Stimulated activated memory B cell treated with anti-CD40 and anti-IgM and Interleukin-4, amounts not matched to agents 10 μg/mL and 1 μg/mL and 100 μg/mL, for 72 hours (primary cell): ENCODE measurements around the gene FBLN1.
A peak's percentile ranks its signal among the peaks of the same experiment; 100 is the strongest.

Experiments
- ATAC-seq: fragments of 150-1000 bp; cut with Tn5 transposase; 2 replicates; pipeline ENCODE4 v1.10.0; 2021
- H3K27ac Mint-ChIP-seq: one replicate; pipeline ENCODE4 v1.8.0; 2022; ENCODE audit warnings: mild to moderate bottlenecking, mixed read lengths
- H3K27me3 Mint-ChIP-seq: one replicate; pipeline ENCODE4 v1.8.0; 2022; ENCODE audit warnings: mixed read lengths
- H3K36me3 Mint-ChIP-seq: one replicate; pipeline ENCODE4 v1.8.0; 2022; ENCODE audit warnings: mixed read lengths
- H3K4me1 Mint-ChIP-seq: one replicate; pipeline ENCODE4 v1.8.0; 2022; ENCODE audit warnings: mixed read lengths
- H3K4me3 Mint-ChIP-seq: one replicate; pipeline ENCODE4 v1.8.0; 2022; ENCODE audit warnings: mild to moderate bottlenecking, moderate library complexity, mixed read lengths
- H3K9me3 Mint-ChIP-seq: one replicate; pipeline ENCODE4 v1.8.0; 2022; ENCODE audit warnings: mixed read lengths

FBLN1 gene

GRCh38 chr22:45506816-45507360 is 4.2 kb downstream of the FBLN1 start:
- Mint-ChIP-seq H3K4me3 (no peak overlapping the region), H3K27me3 (peaks cover 73% of the 10 kb centered on the region), H3K9me3 (no peaks in the 10 kb centered on the region), H3K4me1 (peaks cover 12% of the 10 kb centered on the region), H3K36me3 (no peaks in the 10 kb centered on the region), H3K27ac (no peak overlapping the region)
- no peak for ATAC-seq

GRCh38 chr22:45507798-45508197 is 5.1 kb downstream of the FBLN1 start:
- H3K27me3 Mint-ChIP-seq, result peaks cover 70% of the 10 kb centered on the region
- H3K36me3 Mint-ChIP-seq, result no peaks in the 10 kb centered on the region
- no peak overlapping the region for H3K4me3 Mint-ChIP-seq
- ATAC-seq, result no peak
- no peak overlapping the region for H3K27ac Mint-ChIP-seq
- peaks cover 12% of the 10 kb centered on the region for H3K4me1 Mint-ChIP-seq
- H3K9me3 Mint-ChIP-seq, result no peaks in the 10 kb centered on the region

- Mint-ChIP-seq H3K9me3 (no peaks in the 10 kb centered on the region), H3K4me3 (no peak overlapping the region), H3K4me1 (peaks cover 6% of the 10 kb centered on the region), H3K36me3 (no peaks in the 10 kb centered on the region), H3K27ac (no peak overlapping the region), H3K27me3 (peaks cover 63% of the 10 kb centered on the region)
- no peak for ATAC-seq
These were observed 6.1 kb downstream of the FBLN1 start for GRCh38 chr22:45508814-45509213.

GRCh38 chr22:45510376-45511232 is 7.9 kb downstream of the FBLN1 start:
- ATAC-seq, result no peak
- H3K27ac Mint-ChIP-seq, result no peak overlapping the region
- H3K4me3 Mint-ChIP-seq, result no peak overlapping the region
- H3K9me3 Mint-ChIP-seq, result no peaks in the 10 kb centered on the region
- H3K36me3 Mint-ChIP-seq, result no peaks in the 10 kb centered on the region
- no peaks in the 10 kb centered on the region for H3K4me1 Mint-ChIP-seq
- H3K27me3 Mint-ChIP-seq, result peaks cover 60% of the 10 kb centered on the region

GRCh38 chr22:45511847-45512261 is 9.2 kb downstream of the FBLN1 start:
- ATAC-seq, result no peak
- H3K36me3 Mint-ChIP-seq, result no peaks in the 10 kb centered on the region
- H3K27me3 Mint-ChIP-seq, result peaks cover 60% of the 10 kb centered on the region
- H3K4me3 Mint-ChIP-seq, result no peak overlapping the region
- no peak overlapping the region for H3K27ac Mint-ChIP-seq
- no peaks in the 10 kb centered on the region for H3K9me3 Mint-ChIP-seq
- H3K4me1 Mint-ChIP-seq, result no peaks in the 10 kb centered on the region

- Mint-ChIP-seq H3K9me3 (no peaks in the 10 kb centered on the region), H3K27me3 (peaks cover 60% of the 10 kb centered on the region), H3K27ac (no peak overlapping the region), H3K4me1 (no peaks in the 10 kb centered on the region), H3K4me3 (no peak overlapping the region), H3K36me3 (no peaks in the 10 kb centered on the region)
- no peak for ATAC-seq
These were observed 9.7 kb downstream of the FBLN1 start for GRCh38 chr22:45512363-45512762.

GRCh38 chr22:45515676-45516075 is 13.0 kb downstream of the FBLN1 start:
- no peaks in the 10 kb centered on the region for H3K36me3 Mint-ChIP-seq
- H3K27me3 Mint-ChIP-seq, result peaks cover 47% of the 10 kb centered on the region
- no peak overlapping the region for H3K4me3 Mint-ChIP-seq
- H3K27ac Mint-ChIP-seq, result no peak overlapping the region
- no peaks in the 10 kb centered on the region for H3K4me1 Mint-ChIP-seq
- no peak for ATAC-seq
- no peaks in the 10 kb centered on the region for H3K9me3 Mint-ChIP-seq

GRCh38 chr22:45516163-45516562 is 13.5 kb downstream of the FBLN1 start:
- no peaks in the 10 kb centered on the region for H3K36me3 Mint-ChIP-seq
- H3K9me3 Mint-ChIP-seq, result no peaks in the 10 kb centered on the region
- H3K4me3 Mint-ChIP-seq, result no peak overlapping the region
- H3K27me3 Mint-ChIP-seq, result peaks cover 42% of the 10 kb centered on the region
- no peaks in the 10 kb centered on the region for H3K4me1 Mint-ChIP-seq
- H3K27ac Mint-ChIP-seq, result no peak overlapping the region
- ATAC-seq, result peak; percentile 5

- Mint-ChIP-seq H3K27ac (no peak overlapping the region), H3K9me3 (no peaks in the 10 kb centered on the region), H3K36me3 (no peaks in the 10 kb centered on the region), H3K27me3 (peaks cover 39% of the 10 kb centered on the region), H3K4me3 (no peak overlapping the region), H3K4me1 (no peaks in the 10 kb centered on the region)
- no peak for ATAC-seq
These were observed 14.4 kb downstream of the FBLN1 start for GRCh38 chr22:45516923-45517675.

- Mint-ChIP-seq H3K4me1 (no peaks in the 10 kb centered on the region), H3K9me3 (no peaks in the 10 kb centered on the region), H3K27ac (no peak overlapping the region), H3K36me3 (no peaks in the 10 kb centered on the region), H3K27me3 (peaks cover 48% of the 10 kb centered on the region), H3K4me3 (no peak overlapping the region)
- ATAC-seq, result no peak
These were observed 15.5 kb downstream of the FBLN1 start for GRCh38 chr22:45518136-45518535.

- Mint-ChIP-seq H3K4me3 (no peak overlapping the region), H3K27me3 (peaks cover 52% of the 10 kb centered on the region), H3K9me3 (no peaks in the 10 kb centered on the region)
These were observed 15.9 kb downstream of the FBLN1 start for GRCh38 chr22:45518580-45518991.

GRCh38 chr22:45521178-45521577 is 18.5 kb downstream of the FBLN1 start:
- ATAC-seq, result no peak
- H3K27ac Mint-ChIP-seq, result no peak overlapping the region
- H3K4me3 Mint-ChIP-seq, result no peak overlapping the region
- H3K27me3 Mint-ChIP-seq, result peaks cover 44% of the 10 kb centered on the region
- no peaks in the 10 kb centered on the region for H3K9me3 Mint-ChIP-seq
- H3K36me3 Mint-ChIP-seq, result no peaks in the 10 kb centered on the region
- H3K4me1 Mint-ChIP-seq, result no peaks in the 10 kb centered on the region

More at GRCh38 chr22:45518580-45518991, 15.9 kb downstream of the FBLN1 start:
- Mint-ChIP-seq H3K4me1 (no peaks in the 10 kb centered on the region), H3K36me3 (no peaks in the 10 kb centered on the region), H3K27ac (no peak overlapping the region)
- ATAC-seq, result no peak

- H3K9me3 Mint-ChIP-seq, result no peaks in the 10 kb centered on the region
- H3K27me3 Mint-ChIP-seq, result peaks cover 40% of the 10 kb centered on the region
- no peak overlapping the region for H3K27ac Mint-ChIP-seq
- no peak for ATAC-seq
- H3K4me1 Mint-ChIP-seq, result no peaks in the 10 kb centered on the region
- no peaks in the 10 kb centered on the region for H3K36me3 Mint-ChIP-seq
- no peak overlapping the region for H3K4me3 Mint-ChIP-seq
These were observed 19.8 kb downstream of the FBLN1 start for GRCh38 chr22:45522462-45522861.

- ATAC-seq, result no peak
- Mint-ChIP-seq H3K36me3 (no peaks in the 10 kb centered on the region), H3K4me1 (no peaks in the 10 kb centered on the region), H3K27ac (no peak overlapping the region), H3K9me3 (no peaks in the 10 kb centered on the region), H3K27me3 (peaks cover 37% of the 10 kb centered on the region), H3K4me3 (no peak overlapping the region)
These were observed 21.5 kb downstream of the FBLN1 start for GRCh38 chr22:45524157-45524556.

GRCh38 chr22:45524966-45525365 is 22.3 kb downstream of the FBLN1 start:
- no peaks in the 10 kb centered on the region for H3K4me1 Mint-ChIP-seq
- ATAC-seq, result no peak
- H3K36me3 Mint-ChIP-seq, result no peaks in the 10 kb centered on the region
- H3K27ac Mint-ChIP-seq, result no peak overlapping the region
- H3K9me3 Mint-ChIP-seq, result no peaks in the 10 kb centered on the region
- no peak overlapping the region for H3K4me3 Mint-ChIP-seq
- peaks cover 37% of the 10 kb centered on the region for H3K27me3 Mint-ChIP-seq
